ENCODE data around the gene KLHDC2. TPM values are rescaled to one million over a fixed set of nuclear protein-coding genes. Genes with fewer than 3 reads are reported as not detected.

KLHDC2 gene
- total and polyA plus RNA-seq, 2 of the 8 experiments (the other 6 are each of a cell fraction or from before 2014, with no cell fraction given) = 32.9 to 43.4 TPM

GRCh38 chr14:49786315-49786714 lies 18.4 kb downstream of the KLHDC2 start:
- H3K36me3 ChIP-seq (ENCODE audit: control insufficient read depth in 2 of 4, insufficient read depth in 4 of 4, low read length in 3 of 4) = peaks cover 5 to 81% (median 58%) of the 10 kb centered on the region in 4 experiments
- H4K8ac ChIP-seq (ENCODE audit: extremely low read depth, insufficient read depth, low read length) = no peak overlapping the region
- no peaks in the 10 kb centered on the region for H3K27me3 ChIP-seq (replicated peaks in 1 of 4; ENCODE audit: control insufficient read depth in 3 of 4, extremely low read depth in 1 of 4, insufficient read depth in 3 of 4, low read length in 3 of 4)
- no peaks in the 10 kb centered on the region for H3K23me2 ChIP-seq (ENCODE audit: low read depth, low read length)
- no peak for FAIRE-seq
- no peak overlapping the region for H2AK5ac ChIP-seq (ENCODE audit: low read depth, low read length)
- no peak overlapping the region for H2BK20ac ChIP-seq (ENCODE audit: low read length)
- no peak overlapping the region for H3K56ac ChIP-seq (replicated peaks; ENCODE audit: insufficient read length, low read depth, low read length)
- no peak overlapping the region for H2BK5ac ChIP-seq (ENCODE audit: low read depth, low read length)
- no peak overlapping the region for H4K5ac ChIP-seq (ENCODE audit: insufficient read length, low read depth, low read length)
- no peaks in the 10 kb centered on the region for H3K4me1 ChIP-seq (replicated peaks in 1 of 4; ENCODE audit: control insufficient read depth in 3 of 4, insufficient read depth in 4 of 4, low read length in 3 of 4)
- H3K4me3 ChIP-seq (ENCODE audit: extremely low read depth in 1 of 4, insufficient read depth in 2 of 4, low read depth in 3 of 4, low read length in 4 of 4) = no peak overlapping the region
- no peaks in the 10 kb centered on the region for H3K79me2 ChIP-seq (ENCODE audit: control insufficient read depth in 1 of 2, insufficient read depth in 2 of 2, low read length in 2 of 2)
- H3K4ac ChIP-seq (replicated peaks; ENCODE audit: insufficient read length, low read depth, low read length) = no peak overlapping the region
- H3K79me1 ChIP-seq (ENCODE audit: low read depth, low read length) = no peaks in the 10 kb centered on the region; the same call in 1 of the 2 replicates
- H3K18ac ChIP-seq (ENCODE audit: extremely low read depth, low read length) = no peak overlapping the region
- no peak overlapping the region for H2BK12ac ChIP-seq (ENCODE audit: low read depth, low read length)
- H3K4me2 ChIP-seq (ENCODE audit: insufficient read depth in 1 of 2, low read depth in 2 of 2, low read length in 2 of 2) = no peak overlapping the region
- H2BK120ac ChIP-seq (replicated peaks; ENCODE audit: low read depth, low read length) = no peak overlapping the region
- ChIA-PET POLR2A (ENCODE audit: partially characterized antibody) (no interaction called here), CTCF (ENCODE audit: partially characterized antibody) (no interaction called here)
- DNase-seq (ENCODE audit: low read depth in 1 of 2, low spot score in 2 of 2) = no peak
- WGBS, 2 experiments (ENCODE audit: extremely low coverage in 1 of 2, insufficient coverage in 1 of 2, insufficient read length in 1 of 2, insufficient replicate concordance in 2 of 2, low coverage in 1 of 2, low lambda C conversion rate in 2 of 2, missing lambda C conversion rate in 1 of 2) = 85% methylated on average over 2 of the region's 2 CpGs; no CpG with 5 or more reads in 1 of the 2 experiments
- H3K14ac ChIP-seq (ENCODE audit: insufficient read length) = no peak overlapping the region
- no peak overlapping the region for H4K91ac ChIP-seq (replicated peaks; ENCODE audit: insufficient read length, low read length)
- H2AFZ ChIP-seq (ENCODE audit: low read length) = no peak overlapping the region
- H3K9me3 ChIP-seq (ENCODE audit: insufficient read depth in 2 of 2, low read depth in 1 of 2, low read length in 1 of 2) = no peaks in the 10 kb centered on the region
- H4K20me1 ChIP-seq (replicated peaks in 1 of 2; ENCODE audit: control insufficient read depth in 1 of 2, insufficient read depth in 2 of 2, low read length in 2 of 2) = no peaks in the 10 kb centered on the region
- TF ChIP-seq GTF2F1 (IDR thresholded peaks at IDR 0.05; ENCODE audit: borderline replicate concordance, low read depth, low read length) (no peak), MAX (IDR thresholded peaks at IDR 0.05) (no peak), YY1 (IDR thresholded peaks at IDR 0.05; ENCODE audit: low read depth, low read length) (no peak), SUZ12 (IDR thresholded peaks at IDR 0.05; ENCODE audit: low read length) (no peak), BCL11A (IDR thresholded peaks at IDR 0.05; ENCODE audit: low read depth in 2 of 2, low read length in 2 of 2) (no peak), SIX5 (IDR thresholded peaks at IDR 0.05; ENCODE audit: low read depth, low read length) (no peak), CHD1 (IDR thresholded peaks at IDR 0.05; ENCODE audit: low read depth, low read length) (no peak), CTCF (IDR thresholded peaks at IDR 0.05; ENCODE audit: control extremely low read depth in 1 of 3, insufficient read depth in 1 of 3, low read depth in 1 of 3, low read length in 3 of 3) (no peak), POU5F1 (IDR thresholded peaks at IDR 0.05; ENCODE audit: low read depth, low read length) (no peak), GABPA (IDR thresholded peaks at IDR 0.05; ENCODE audit: borderline replicate concordance, insufficient read depth, low read length) (no peak), TBP (IDR thresholded peaks at IDR 0.05; ENCODE audit: low read depth, low read length) (no peak), CREB1 (IDR thresholded peaks at IDR 0.05) (no peak)
- no peak overlapping the region for H3K27ac ChIP-seq (ENCODE audit: low read depth, low read length)
- H3K23ac ChIP-seq (ENCODE audit: insufficient read length) = no peak overlapping the region
- no peak overlapping the region for H3K9ac ChIP-seq (replicated peaks in 1 of 4; ENCODE audit: extremely low read depth in 1 of 4, low read depth in 3 of 4, low read length in 3 of 4)
- H2BK15ac ChIP-seq (ENCODE audit: low read length) = no peak overlapping the region

Data from H1 (cell line).